PC-9 (cell line): ENCODE data around the gene UFM1. TPM values are rescaled to one million over a fixed set of nuclear protein-coding genes. Genes with fewer than 3 reads are reported as not detected.

ENCODE experiments used
- Bru-seq: library from RNA; stranded (reverse); fragments of 400-500 nt; gene quantifications from one replicate; lab custom pipeline; 2021; lab: Mats Ljungman, UMichigan
- BruChase-seq, 2 experiments: library from RNA; stranded (reverse); fragments of 400-500 nt; gene quantifications; one replicate each; lab custom pipeline; 2021; lab: Mats Ljungman, UMichigan
- BruUV-seq: library from RNA; stranded (reverse); fragments of 400-500 nt; replicated peaks from 2 replicates; lab custom pipeline; 2021; lab: Mats Ljungman, UMichigan
- CTCF ChIA-PET: fragments of 300-600 bp; sonication (Branson Sonifier 250); formaldehyde crosslinking; loops from one replicate; lab custom pipeline; 2022; ENCODE audit warnings: antibody characterized with exemption; lab: Charles Lee
- POLR2A ChIA-PET: fragments of 300-600 bp; sonication (Branson Sonifier 250); formaldehyde crosslinking; loops from one replicate; lab custom pipeline; 2022; ENCODE audit warnings: antibody characterized with exemption; ENCODE audit not compliant: unreplicated experiment; lab: Charles Lee
- DNase-seq, 2 experiments: peaks; one replicate each; pipeline versions ENCODE4 v3.0.0 to v3.0.0-alpha.2; 2015 to 2022; ENCODE audit warnings: mixed read lengths in 1 of 2
- H2AFZ ChIP-seq: fragments of 200-600 bp; sonication (generic); 2 replicates; pipeline ENCODE4 v1.8.1; 2017; ENCODE audit warnings: antibody characterized with exemption
- H3F3A ChIP-seq: fragments of 200-600 bp; sonication (generic); 2 replicates; pipeline ENCODE4 v1.8.1; 2017; ENCODE audit warnings: antibody characterized with exemption, mild to moderate bottlenecking, low read depth; ENCODE audit not compliant: insufficient read depth
- H3K27ac ChIP-seq: fragments of 200-600 bp; sonication (generic); 2 replicates; pipeline ENCODE4 v1.6.1; 2016; ENCODE audit warnings: mixed run types
- H3K27me3 ChIP-seq: fragments of 200-600 bp; sonication (generic); 2 replicates; pipeline ENCODE4 v1.6.1; 2016; ENCODE audit warnings: low read depth, mixed run types; ENCODE audit not compliant: insufficient read depth
- H3K36me3 ChIP-seq: fragments of 200-600 bp; sonication (generic); 2 replicates; pipeline ENCODE4 v1.6.1; 2016; ENCODE audit warnings: low read depth, mixed run types
- H3K4me1 ChIP-seq: fragments of 200-600 bp; sonication (generic); replicated peaks from 2 replicates; pipeline ENCODE4 v1.6.1; 2016; ENCODE audit warnings: mixed run types; ENCODE audit not compliant: insufficient read depth
- H3K4me2 ChIP-seq: fragments of 200-600 bp; sonication (generic); 2 replicates; pipeline ENCODE4 v1.6.1; 2017; ENCODE audit warnings: mixed run types
- H3K4me3 ChIP-seq: fragments of 200-600 bp; sonication (generic); 2 replicates; pipeline ENCODE4 v1.6.1; 2016; ENCODE audit warnings: mixed run types
- H3K79me2 ChIP-seq: fragments of 200-600 bp; sonication (generic); 2 replicates; pipeline ENCODE4 v1.6.1; 2017; ENCODE audit warnings: low read depth, mixed run types
- H3K9me2 ChIP-seq: fragments of 200-600 bp; sonication (generic); 2 replicates; pipeline ENCODE4 v1.8.1; 2017; ENCODE audit warnings: mild to moderate bottlenecking; ENCODE audit not compliant: insufficient read depth
- H3K9me3 ChIP-seq: fragments of 200-600 bp; sonication (generic); 2 replicates; pipeline ENCODE4 v1.8.1; 2016; ENCODE audit warnings: low read depth; ENCODE audit not compliant: insufficient read depth
- H4K20me1 ChIP-seq: fragments of 200-600 bp; sonication (generic); 2 replicates; pipeline ENCODE4 v1.8.1; 2017; ENCODE audit not compliant: insufficient read depth
- CTCF ChIP-seq: fragments of 200-600 bp; sonication (generic); conservative IDR thresholded peaks from 2 replicates; pipeline ENCODE4 v1.6.1; 2017; ENCODE audit warnings: mixed run types, antibody characterized with exemption, mild to moderate bottlenecking, moderate library complexity
- EZH2 ChIP-seq: fragments of 200-600 bp; sonication (generic); IDR thresholded peaks from 2 replicates; pipeline ENCODE4 v1.8.0; 2017; ENCODE audit warnings: antibody characterized with exemption, low read depth
- intact Hi-C: fragments of 100-400 bp; cut with micrococcal nuclease; formaldehyde crosslinking; loops from one replicate; pipeline ENCODE4 v1.10.0; 2022; ENCODE audit not compliant: unreplicated experiment
- long read RNA-seq: library from polyadenylated mRNA; stranded (forward); transcript quantifications from one replicate; pipeline ENCODE4 v2.0.0, GENCODE V29; 2022
- total RNA-seq: library from RNA; stranded (reverse); gene quantifications from 2 replicates; pipeline ENCODE4 v1.2.3, GENCODE V29; 2021

Gene UFM1
- total RNA-seq (20.2 and 32.3 TPM in 2 replicates), Bru-seq, nascent RNA (percentile 93 among the genes with signal in this experiment), BruChase-seq, experiment 1, labeled RNA remaining after a 2-hour chase (percentile 97 among the genes with signal in this experiment), BruChase-seq, experiment 2, labeled RNA remaining after a 6-hour chase (percentile 95 among the genes with signal in this experiment)
- long read RNA-seq, transcript UFM1-201 (6 exons, 3,138 nt): major isoform, 105 of 169 reads
- long read RNA-seq, partial matches to known transcripts: 3 of 169 reads
- long read RNA-seq, other reads (novel, unspliced or antisense): 57 of 169 reads

GRCh38 chr13:38349390-38350113 lies at the start of gene UFM1:
UFM1 (plus strand) TSS chr13:38349851; CDS start chr13:38349920, 69 bp downstream.
- CTCF ChIA-PET: no interaction called here
- Histone ChIP-seq H3K4me2 (peak within 1 kb of the TSS; percentile 92), H3K4me3 (peak within 1 kb of the TSS; percentile 84), H3K36me3 (peaks cover 30% of the 10 kb centered on the region), H3K9me2 (no peaks in the 10 kb centered on the region), H2AFZ (peak within 1 kb of the TSS; percentile 93), H3K27me3 (no peaks in the 10 kb centered on the region), H3K79me2 (peaks cover 33% of the 10 kb centered on the region), H4K20me1 (peaks cover 6% of the 10 kb centered on the region; the same call in 1 of the 2 replicates), H3K4me1 (peaks cover 22% of the 10 kb centered on the region), H3K9me3 (no peaks in the 10 kb centered on the region), H3F3A (peaks cover 8% of the 10 kb centered on the region; the same call in 1 of the 2 replicates), H3K27ac (peak within 1 kb of the TSS; percentile 83)
- POLR2A ChIA-PET: interaction anchor here (0.6 to 1.0 kb wide), 7 partner anchors 22 to 695 kb away, joined by 3 to 13 read pairs (median 5); no protein-coding TSS in a partner anchor
- TF ChIP-seq EZH2 (no peak), CTCF (no peak)
- DNase-seq: peak; percentile 77 to 82
- intact Hi-C loops: loop anchor here (1.0 to 2.0 kb wide), 2 partner anchors 41 to 479 kb away; no protein-coding TSS in a partner anchor
- no TSS peak for BruUV-seq

- H3K4me1 ChIP-seq: no peaks in the 10 kb centered on the region
- no peaks in the 10 kb centered on the region for H3F3A ChIP-seq
- DNase-seq: no peak
- H2AFZ ChIP-seq: no peak overlapping the region
- no peak overlapping the region for H3K4me2 ChIP-seq
- intact Hi-C loops: no loop called here
- H3K9me3 ChIP-seq: no peaks in the 10 kb centered on the region
- H3K36me3 ChIP-seq: no peaks in the 10 kb centered on the region
- H3K27me3 ChIP-seq: no peaks in the 10 kb centered on the region
- CTCF ChIA-PET: no interaction called here
- no peak overlapping the region for H3K27ac ChIP-seq
- H3K4me3 ChIP-seq: no peak overlapping the region
- no peaks in the 10 kb centered on the region for H3K79me2 ChIP-seq
- POLR2A ChIA-PET: no interaction called here
- TF ChIP-seq CTCF (no peak), EZH2 (no peak)
- H4K20me1 ChIP-seq: no peaks in the 10 kb centered on the region
- BruUV-seq: no TSS peak
- H3K9me2 ChIP-seq: no peaks in the 10 kb centered on the region
Measured at GRCh38 chr13:38301236-38301635, 48.4 kb upstream of the UFM1 start.

- TF ChIP-seq EZH2 (no peak), CTCF (no peak)
- ChIA-PET CTCF (interaction anchor here (0.6 kb wide), 1 partner anchor 10 kb away, joined by 4 read pairs; no protein-coding TSS in a partner anchor), POLR2A (no interaction called here)
- H3K27ac ChIP-seq: no peak overlapping the region
- no peak overlapping the region for H2AFZ ChIP-seq
- no peak overlapping the region for H3K4me2 ChIP-seq
- peaks cover 9% of the 10 kb centered on the region for H3F3A ChIP-seq
- intact Hi-C loops: no loop called here
- no peaks in the 10 kb centered on the region for H3K9me2 ChIP-seq
- H3K4me1 ChIP-seq: peaks cover 11% of the 10 kb centered on the region
- BruUV-seq: no TSS peak
- H3K36me3 ChIP-seq: no peaks in the 10 kb centered on the region
- no peak overlapping the region for H3K4me3 ChIP-seq
- H4K20me1 ChIP-seq: no peaks in the 10 kb centered on the region
- H3K27me3 ChIP-seq: no peaks in the 10 kb centered on the region
- no peak for DNase-seq
- H3K79me2 ChIP-seq: no peaks in the 10 kb centered on the region
- no peaks in the 10 kb centered on the region for H3K9me3 ChIP-seq
Measured at GRCh38 chr13:38303816-38304320, 45.8 kb upstream of the UFM1 start.
